Body of pancreas (tissue), 4 donors: ENCODE results near the gene GPR135. TPM values are rescaled to one million over a fixed set of nuclear protein-coding genes. Genes with fewer than 3 reads are reported as not detected.

Source experiments
- ATAC-seq: fragments of 150-250 bp; one replicate; pipeline ENCODE4 v1.9.1; 2016
- DNase-seq, 4 donors: peaks; one replicate each; pipeline ENCODE4 v3.0.0-alpha.2; 2019
- H3K27ac ChIP-seq, 4 donors: fragments of 200-600 bp; sonication (generic); 1 replicate in 3 of 4; 2 replicates in 1 of 4; pipeline versions ENCODE4 v1.5.1 to v1.6.1; 2016 to 2019; ENCODE audit warnings: mild to moderate bottlenecking in 1 of 4, mixed read lengths in 1 of 4, moderate library complexity in 1 of 4
- H3K27me3 ChIP-seq, 2 donors: fragments of 200-600 bp; sonication (generic); one replicate each; pipeline ENCODE4 v1.6.0; 2016; ENCODE audit warnings: mild to moderate bottlenecking in 1 of 2
- H3K36me3 ChIP-seq, 2 donors: fragments of 200-600 bp; sonication (generic); replicated peaks in 1 of 2; 2 replicates each; pipeline ENCODE4 v1.5.1; 2016; ENCODE audit warnings: low read depth in 2 of 2; ENCODE audit not compliant: insufficient read depth in 1 of 2
- H3K4me1 ChIP-seq: fragments of 200-600 bp; sonication (generic); one replicate; pipeline ENCODE4 v1.6.0; 2016
- H3K4me3 ChIP-seq, 2 donors: fragments of 200-600 bp; sonication (generic); 1 replicate in 1 of 2; 2 replicates in 1 of 2; pipeline ENCODE4 v1.5.1; 2016 to 2019
- H3K9me3 ChIP-seq, 3 donors: fragments of 200-600 bp; sonication (generic); 1 replicate in 2 of 3; 2 replicates in 1 of 3; pipeline ENCODE4 v1.5.1; 2016
- CTCF ChIP-seq, 7 experiments: fragments of 450-650 bp in 4 of 7; fragments of 200-600 bp in 3 of 7; sonication (generic) in 3 of 7; IDR thresholded peaks; one replicate each; pipeline ENCODE4 v1.5.1; 2016 to 2019; ENCODE audit warnings: antibody characterized with exemption in 7 of 7
- POLR2A ChIP-seq, 3 donors: fragments of 450-650 bp; IDR thresholded peaks; one replicate each; pipeline ENCODE4 v1.6.1; 2016; ENCODE audit warnings: antibody characterized with exemption in 3 of 3, mild to moderate bottlenecking in 2 of 3
- WGBS, 2 donors: methylation state at CpG; one replicate each; pipeline ENCODE4 v1.1.5; 2017; 5-methylcytosine and 5-hydroxymethylcytosine counted together
- intact Hi-C: fragments of 100-400 bp; cut with DNase I; formaldehyde crosslinking; loops from one replicate; pipeline ENCODE4 v1.15.1; 2023
- total RNA-seq, 2 donors: library from RNA; depleted of rRNA; stranded (reverse); fragments of >200 nt; gene quantifications; one replicate each; pipeline ENCODE4 v1.1.0, GENCODE V29; 2016

Gene GPR135
- total RNA-seq, 2 donors from 2014 or later: 4.2 to 4.6 TPM

GRCh38 chr14:59438195-59438647 lies 27.0 kb downstream of the GPR135 start:
- no peak for DNase-seq
- no peaks in the 10 kb centered on the region for H3K9me3 ChIP-seq
- no peak overlapping the region for H3K4me3 ChIP-seq
- no peaks in the 10 kb centered on the region for H3K4me1 ChIP-seq
- H3K27ac ChIP-seq: no peak overlapping the region
- 70 to 100% methylated on average over 1 of the region's 1 CpG for WGBS, 2 donors
- ATAC-seq: no peak
- H3K36me3 ChIP-seq: no peaks in the 10 kb centered on the region
- TF ChIP-seq CTCF (IDR thresholded peaks at IDR 0.05) (no peak), POLR2A (IDR thresholded peaks at IDR 0.05) (no peak)
- intact Hi-C loops: no loop called here
- no peaks in the 10 kb centered on the region for H3K27me3 ChIP-seq

- Histone ChIP-seq H3K27ac (no peak overlapping the region), H3K9me3 (no peaks in the 10 kb centered on the region), H3K27me3 (no peaks in the 10 kb centered on the region), H3K4me3 (no peak overlapping the region), H3K36me3 (no peaks in the 10 kb centered on the region), H3K4me1 (no peaks in the 10 kb centered on the region)
- no peak for TF ChIP-seq CTCF (IDR thresholded peaks at IDR 0.05)
- TF ChIP-seq POLR2A (IDR thresholded peaks at IDR 0.05): no peak
- no peak for ATAC-seq
- no peak for DNase-seq
- intact Hi-C loops: no loop called here
- 86 to 100% methylated on average over 1 of the region's 1 CpG for WGBS, 2 donors
These were observed 29.2 kb downstream of the GPR135 start for GRCh38 chr14:59435987-59436386.

GRCh38 chr14:59435101-59435500 lies 30.1 kb downstream of the GPR135 start:
- 80 to 84% methylated on average over 3 of the region's 3 CpGs for WGBS, 2 donors
- no peak for TF ChIP-seq CTCF (IDR thresholded peaks at IDR 0.05)
- no peak for TF ChIP-seq POLR2A (IDR thresholded peaks at IDR 0.05)
- Histone ChIP-seq H3K4me1 (no peaks in the 10 kb centered on the region), H3K27ac (no peak overlapping the region), H3K9me3 (no peaks in the 10 kb centered on the region), H3K27me3 (no peaks in the 10 kb centered on the region), H3K36me3 (no peaks in the 10 kb centered on the region), H3K4me3 (no peak overlapping the region)
- intact Hi-C loops: no loop called here
- DNase-seq: no peak
- no peak for ATAC-seq

GRCh38 chr14:59429790-59430189 lies 35.4 kb downstream of the GPR135 start:
- ATAC-seq: no peak
- H3K36me3 ChIP-seq: no peaks in the 10 kb centered on the region
- no peak for DNase-seq
- no peaks in the 10 kb centered on the region for H3K4me1 ChIP-seq
- no peak overlapping the region for H3K27ac ChIP-seq
- 85 to 87% methylated on average over 4 of the region's 4 CpGs for WGBS, 2 donors
- TF ChIP-seq POLR2A (IDR thresholded peaks at IDR 0.05) (no peak), CTCF (IDR thresholded peaks at IDR 0.05) (no peak)
- H3K27me3 ChIP-seq: no peaks in the 10 kb centered on the region
- no peaks in the 10 kb centered on the region for H3K9me3 ChIP-seq
- intact Hi-C loops: no loop called here
- no peak overlapping the region for H3K4me3 ChIP-seq

GRCh38 chr14:59428581-59429012 lies 36.6 kb downstream of the GPR135 start:
- intact Hi-C loops: no loop called here
- 70 to 78% methylated on average over 1 of the region's 1 CpG for WGBS, 2 donors
- no peak for ATAC-seq
- Histone ChIP-seq H3K4me3 (no peak overlapping the region), H3K36me3 (no peaks in the 10 kb centered on the region), H3K27ac (no peak overlapping the region), H3K27me3 (no peaks in the 10 kb centered on the region), H3K4me1 (no peaks in the 10 kb centered on the region), H3K9me3 (no peaks in the 10 kb centered on the region)
- TF ChIP-seq CTCF (IDR thresholded peaks at IDR 0.05) (no peak), POLR2A (IDR thresholded peaks at IDR 0.05) (no peak)
- DNase-seq: no peak
